Keratinocyte (primary cell): ENCODE results near the gene SH3GL3.

Source experiments
- CTCF ChIP-seq, 3 experiments: IDR thresholded peaks in 1 of 3; conservative IDR thresholded peaks in 1 of 3; optimal IDR thresholded peaks in 1 of 3; 2 replicates in 2 of 3; 3 replicates in 1 of 3; pipeline versions ENCODE3 to v1.5.1; 2011; ENCODE audit warnings: low read length in 3 of 3, mild to moderate bottlenecking in 3 of 3, moderate library complexity in 2 of 3, control low read depth in 1 of 3, inconsistent platforms in 1 of 3; ENCODE audit not compliant: insufficient read depth in 2 of 3; ENCODE audit errors: extremely low read depth in 1 of 3
- EZH2 ChIP-seq: IDR thresholded peaks from one replicate; pipeline ENCODE4 v1.6.1; 2012; ENCODE audit warnings: inconsistent platforms, mild to moderate bottlenecking, low read length, moderate library complexity

- TF ChIP-seq CTCF (optimal IDR thresholded peaks at IDR 0.05 in 1 of 3, IDR thresholded peaks at IDR 0.05 in 1 of 3, conservative IDR thresholded peaks at IDR 0.05 in 1 of 3; ENCODE audit: extremely low read depth in 1 of 3, insufficient read depth in 2 of 3, low read length in 3 of 3) (no peak), EZH2 (no peak)
Observed at GRCh38 chr15:83555383-83555782, 108.2 kb downstream of the SH3GL3 start.
